GM23338 (cell line): ENCODE measurements around the gene TIGAR.

ENCODE experiments used
- EZH2 ChIP-seq: fragments of 200-600 bp; sonication (generic); IDR thresholded peaks from one replicate; pipeline ENCODE4 v1.8.0; 2017; ENCODE audit warnings: antibody characterized with exemption, mild to moderate bottlenecking, low read depth; ENCODE audit not compliant: unreplicated experiment
- EZH2phosphoT487 ChIP-seq: fragments of 200-600 bp; sonication (generic); IDR thresholded peaks from one replicate; pipeline ENCODE4 v1.8.1; 2018; ENCODE audit warnings: antibody characterized with exemption; ENCODE audit not compliant: unreplicated experiment
- POLR2AphosphoS5 ChIP-seq: IDR thresholded peaks from 2 replicates; pipeline ENCODE4 v1.6.1; 2016; ENCODE audit warnings: antibody characterized with exemption, low read depth
- TF ChIP-seq, protein P1 (sequence below), 2 experiments: fragments of 200-600 bp in 1 of 2; sonication (generic) in 1 of 2; conservative IDR thresholded peaks; 2 replicates each; pipeline versions ENCODE4 v1.5.1 to v1.6.1; 2016 to 2017; ENCODE audit warnings: antibody characterized with exemption in 2 of 2, low read depth in 2 of 2, mild to moderate bottlenecking in 2 of 2, moderate library complexity in 1 of 2
- TF ChIP-seq, protein P2 (sequence below): IDR thresholded peaks from one replicate; pipeline ENCODE4 v1.6.1; 2018; ENCODE audit warnings: antibody characterized with exemption; ENCODE audit not compliant: unreplicated experiment

DNA sequence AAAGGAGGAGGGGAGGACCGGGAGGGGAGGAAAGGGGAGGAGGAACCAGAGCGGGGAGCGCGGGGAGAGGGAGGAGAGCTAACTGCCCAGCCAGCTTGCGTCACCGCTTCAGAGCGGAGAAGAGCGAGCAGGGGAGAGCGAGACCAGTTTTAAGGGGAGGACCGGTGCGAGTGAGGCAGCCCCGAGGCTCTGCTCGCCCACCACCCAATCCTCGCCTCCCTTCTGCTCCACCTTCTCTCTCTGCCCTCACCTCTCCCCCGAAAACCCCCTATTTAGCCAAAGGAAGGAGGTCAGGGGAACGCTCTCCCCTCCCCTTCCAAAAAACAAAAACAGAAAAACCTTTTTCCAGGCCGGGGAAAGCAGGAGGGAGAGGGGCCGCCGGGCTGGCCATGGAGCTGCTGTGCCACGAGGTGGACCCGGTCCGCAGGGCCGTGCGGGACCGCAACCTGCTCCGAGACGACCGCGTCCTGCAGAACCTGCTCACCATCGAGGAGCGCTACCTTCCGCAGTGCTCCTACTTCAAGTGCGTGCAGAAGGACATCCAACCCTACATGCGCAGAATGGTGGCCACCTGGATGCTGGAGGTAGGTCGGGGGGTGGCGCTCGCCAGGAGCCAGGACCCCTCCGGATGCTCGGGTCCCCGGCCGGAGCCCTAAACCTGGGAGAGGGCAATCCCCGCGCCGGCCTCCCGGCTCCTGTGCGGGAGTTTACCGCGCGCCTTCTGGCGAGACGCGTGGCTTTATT lies 47.2 kb upstream of the TIGAR start, which contains the start of gene CCND2:
- TF ChIP-seq, protein P1, sequence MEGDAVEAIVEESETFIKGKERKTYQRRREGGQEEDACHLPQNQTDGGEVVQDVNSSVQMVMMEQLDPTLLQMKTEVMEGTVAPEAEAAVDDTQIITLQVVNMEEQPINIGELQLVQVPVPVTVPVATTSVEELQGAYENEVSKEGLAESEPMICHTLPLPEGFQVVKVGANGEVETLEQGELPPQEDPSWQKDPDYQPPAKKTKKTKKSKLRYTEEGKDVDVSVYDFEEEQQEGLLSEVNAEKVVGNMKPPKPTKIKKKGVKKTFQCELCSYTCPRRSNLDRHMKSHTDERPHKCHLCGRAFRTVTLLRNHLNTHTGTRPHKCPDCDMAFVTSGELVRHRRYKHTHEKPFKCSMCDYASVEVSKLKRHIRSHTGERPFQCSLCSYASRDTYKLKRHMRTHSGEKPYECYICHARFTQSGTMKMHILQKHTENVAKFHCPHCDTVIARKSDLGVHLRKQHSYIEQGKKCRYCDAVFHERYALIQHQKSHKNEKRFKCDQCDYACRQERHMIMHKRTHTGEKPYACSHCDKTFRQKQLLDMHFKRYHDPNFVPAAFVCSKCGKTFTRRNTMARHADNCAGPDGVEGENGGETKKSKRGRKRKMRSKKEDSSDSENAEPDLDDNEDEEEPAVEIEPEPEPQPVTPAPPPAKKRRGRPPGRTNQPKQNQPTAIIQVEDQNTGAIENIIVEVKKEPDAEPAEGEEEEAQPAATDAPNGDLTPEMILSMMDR (conservative IDR thresholded peaks at IDR 0.05; ENCODE audit: low read depth in 2 of 2) = no peak
- TF ChIP-seq, protein P2, sequence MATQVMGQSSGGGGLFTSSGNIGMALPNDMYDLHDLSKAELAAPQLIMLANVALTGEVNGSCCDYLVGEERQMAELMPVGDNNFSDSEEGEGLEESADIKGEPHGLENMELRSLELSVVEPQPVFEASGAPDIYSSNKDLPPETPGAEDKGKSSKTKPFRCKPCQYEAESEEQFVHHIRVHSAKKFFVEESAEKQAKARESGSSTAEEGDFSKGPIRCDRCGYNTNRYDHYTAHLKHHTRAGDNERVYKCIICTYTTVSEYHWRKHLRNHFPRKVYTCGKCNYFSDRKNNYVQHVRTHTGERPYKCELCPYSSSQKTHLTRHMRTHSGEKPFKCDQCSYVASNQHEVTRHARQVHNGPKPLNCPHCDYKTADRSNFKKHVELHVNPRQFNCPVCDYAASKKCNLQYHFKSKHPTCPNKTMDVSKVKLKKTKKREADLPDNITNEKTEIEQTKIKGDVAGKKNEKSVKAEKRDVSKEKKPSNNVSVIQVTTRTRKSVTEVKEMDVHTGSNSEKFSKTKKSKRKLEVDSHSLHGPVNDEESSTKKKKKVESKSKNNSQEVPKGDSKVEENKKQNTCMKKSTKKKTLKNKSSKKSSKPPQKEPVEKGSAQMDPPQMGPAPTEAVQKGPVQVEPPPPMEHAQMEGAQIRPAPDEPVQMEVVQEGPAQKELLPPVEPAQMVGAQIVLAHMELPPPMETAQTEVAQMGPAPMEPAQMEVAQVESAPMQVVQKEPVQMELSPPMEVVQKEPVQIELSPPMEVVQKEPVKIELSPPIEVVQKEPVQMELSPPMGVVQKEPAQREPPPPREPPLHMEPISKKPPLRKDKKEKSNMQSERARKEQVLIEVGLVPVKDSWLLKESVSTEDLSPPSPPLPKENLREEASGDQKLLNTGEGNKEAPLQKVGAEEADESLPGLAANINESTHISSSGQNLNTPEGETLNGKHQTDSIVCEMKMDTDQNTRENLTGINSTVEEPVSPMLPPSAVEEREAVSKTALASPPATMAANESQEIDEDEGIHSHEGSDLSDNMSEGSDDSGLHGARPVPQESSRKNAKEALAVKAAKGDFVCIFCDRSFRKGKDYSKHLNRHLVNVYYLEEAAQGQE = no peak
- TF ChIP-seq EZH2 (no peak), EZH2phosphoT487 (no peak), POLR2AphosphoS5 (peak; percentile 98)
